ENCODE data around the gene RAB3A. TPM values are rescaled to one million over a fixed set of nuclear protein-coding genes. Genes with fewer than 3 reads are reported as not detected.
"Not testable (repeated sequence)": the region's sequence is repeated elsewhere in the genome, so short reads cannot be mapped to it uniquely, and the experiment has no call there.

RAB3A gene
- total and polyA plus RNA-seq, 12 donors = 7.8 to 36.3 (median 30.2) TPM

GRCh38 chr19:18160971-18161635, 42.7 kb downstream of the RAB3A start:
- peak; percentile 37 to 89 (median 71) for ATAC-seq
- peak overlapping the region; percentile 57 to 89 (median 83) for H3K27ac ChIP-seq
- peak; percentile 45 to 93 (median 68) for TF ChIP-seq CTCF (IDR thresholded peaks at IDR 0.05)

GRCh38 chr19:18160493-18160970, 43.3 kb downstream of the RAB3A start:
- H3K4me3 ChIP-seq = peak overlapping the region in 9 of 10 donors; percentile 30 to 58 (median 44)
- intact Hi-C loops (cut with DNase I) = loop anchor here in 3 of 10 donors (5.0 to 10.0 kb wide), 3 partner anchors 43 to 48 kb away; no protein-coding TSS in a partner anchor
- TF ChIP-seq CTCF (IDR thresholded peaks at IDR 0.05) = no peak
- H3K36me3 ChIP-seq = peaks cover 0 to 47% (median 9%) of the 10 kb centered on the region in 9 donors
- H3K27ac ChIP-seq = peak overlapping the region; percentile 57 to 89 (median 83)
- H3K27me3 ChIP-seq = no peaks in the 10 kb centered on the region
- peaks cover 21 to 48% (median 39%) of the 10 kb centered on the region in 9 donors for H3K4me1 ChIP-seq
- 57 to 61% methylated on average over 13 of the region's 13 CpGs for whole genome bisulfite sequencing, 2 donors
- H3K9me3 ChIP-seq = no peaks in the 10 kb centered on the region
- DNase-seq = no peak
- peak; percentile 2 to 31 (median 18) for ATAC-seq

More at GRCh38 chr19:18160971-18161635, 42.7 kb downstream of the RAB3A start:
- Histone ChIP-seq H3K9me3 (no peaks in the 10 kb centered on the region), H3K36me3 (peaks cover 0 to 47% (median 15%) of the 10 kb centered on the region in 9 donors), H3K27me3 (no peaks in the 10 kb centered on the region), H3K4me1 (peaks cover 20 to 43% (median 34%) of the 10 kb centered on the region in 9 donors), H3K4me3 (peak overlapping the region in 9 of 10 donors; percentile 30 to 58 (median 44))
- intact Hi-C loops (cut with DNase I) = loop anchor here in 3 of 10 donors (5.0 to 10.0 kb wide), 3 partner anchors 44 to 49 kb away; no protein-coding TSS in a partner anchor
- WGBS, 2 donors = 2% methylated on average over 56 to 66 of the region's 66 CpGs
- peak in 1 of 2 donors; percentile 84 for DNase-seq

- Histone ChIP-seq H3K36me3 (peaks cover 0 to 42% (median 6%) of the 10 kb centered on the region in 9 donors), H3K27me3 (no peaks in the 10 kb centered on the region), H3K9me3 (no peaks in the 10 kb centered on the region), H3K4me3 (no peak overlapping the region), H3K4me1 (peaks cover 21 to 50% (median 39%) of the 10 kb centered on the region in 9 donors), H3K27ac (peak overlapping the region in 2 of 10 donors; percentile 77 to 89)
- TF ChIP-seq CTCF (IDR thresholded peaks at IDR 0.05) = no peak
- intact Hi-C loops (cut with DNase I) = loop anchor here in 5 of 10 donors (5.0 to 10.0 kb wide), 4 partner anchors 38 to 48 kb away; no protein-coding TSS in a partner anchor
- 96% methylated on average over 10 of the region's 10 CpGs for WGBS, 2 donors
- ATAC-seq (no peak), DNase-seq (no peak)
These were observed 44.0 kb downstream of the RAB3A start for GRCh38 chr19:18159810-18160209.

GRCh38 chr19:18159059-18159616, 44.7 kb downstream of the RAB3A start:
- not testable (repeated sequence) for ATAC-seq, H3K27me3 ChIP-seq, H3K4me3 ChIP-seq, H3K27ac ChIP-seq, H3K9me3 ChIP-seq, DNase-seq
- Histone ChIP-seq H3K36me3 (peaks cover 0 to 36% (median 6%) of the 10 kb centered on the region in 9 donors), H3K4me1 (peaks cover 24 to 56% (median 43%) of the 10 kb centered on the region in 9 donors)
- intact Hi-C loops (cut with DNase I) = loop anchor here in 2 of 10 donors (5.0 kb wide), 2 partner anchors 37 to 42 kb away; no protein-coding TSS in a partner anchor
- 89 to 95% methylated on average over 6 of the region's 6 CpGs for WGBS, 2 donors
